Esophagus squamous epithelium (tissue), 4 donors: ENCODE measurements around the gene INAFM2.

Experiments used
- POLR2A ChIP-seq, 4 donors: fragments of 450-650 bp; IDR thresholded peaks; one replicate each; pipeline ENCODE4 v1.6.1; 2017; ENCODE audit warnings: antibody characterized with exemption in 4 of 4, mild to moderate bottlenecking in 4 of 4, moderate library complexity in 3 of 4
- TF ChIP-seq, protein P1 (sequence below), 6 experiments: fragments of 450-650 bp in 4 of 6; fragments of 200-600 bp in 2 of 6; sonication (generic) in 2 of 6; IDR thresholded peaks; one replicate each; pipeline ENCODE4 v1.5.1; 2016 to 2019; ENCODE audit warnings: antibody characterized with exemption in 6 of 6, mild to moderate bottlenecking in 4 of 6, moderate library complexity in 4 of 6

DNA sequence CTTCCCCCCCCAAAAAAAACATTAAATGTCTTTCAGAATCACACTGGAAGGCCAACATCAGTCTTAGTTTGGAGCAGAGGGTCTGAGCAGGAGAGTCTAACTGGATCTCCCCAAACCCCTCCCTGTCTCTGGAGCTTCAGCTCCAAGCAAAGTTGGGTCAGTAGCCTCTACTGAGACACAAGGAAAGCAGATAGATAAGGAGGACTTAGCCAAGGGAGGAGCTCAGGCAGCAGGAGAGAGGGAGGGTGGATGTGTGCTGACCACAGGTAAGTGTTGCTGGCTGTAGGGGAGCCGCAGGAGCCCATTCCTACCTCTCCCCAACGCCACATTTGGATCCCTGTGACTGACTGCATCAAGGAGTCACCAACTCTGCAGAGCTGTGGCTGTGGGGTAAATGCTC, 22.7 kb upstream of the INAFM2 start:
- TF ChIP-seq, protein P1, sequence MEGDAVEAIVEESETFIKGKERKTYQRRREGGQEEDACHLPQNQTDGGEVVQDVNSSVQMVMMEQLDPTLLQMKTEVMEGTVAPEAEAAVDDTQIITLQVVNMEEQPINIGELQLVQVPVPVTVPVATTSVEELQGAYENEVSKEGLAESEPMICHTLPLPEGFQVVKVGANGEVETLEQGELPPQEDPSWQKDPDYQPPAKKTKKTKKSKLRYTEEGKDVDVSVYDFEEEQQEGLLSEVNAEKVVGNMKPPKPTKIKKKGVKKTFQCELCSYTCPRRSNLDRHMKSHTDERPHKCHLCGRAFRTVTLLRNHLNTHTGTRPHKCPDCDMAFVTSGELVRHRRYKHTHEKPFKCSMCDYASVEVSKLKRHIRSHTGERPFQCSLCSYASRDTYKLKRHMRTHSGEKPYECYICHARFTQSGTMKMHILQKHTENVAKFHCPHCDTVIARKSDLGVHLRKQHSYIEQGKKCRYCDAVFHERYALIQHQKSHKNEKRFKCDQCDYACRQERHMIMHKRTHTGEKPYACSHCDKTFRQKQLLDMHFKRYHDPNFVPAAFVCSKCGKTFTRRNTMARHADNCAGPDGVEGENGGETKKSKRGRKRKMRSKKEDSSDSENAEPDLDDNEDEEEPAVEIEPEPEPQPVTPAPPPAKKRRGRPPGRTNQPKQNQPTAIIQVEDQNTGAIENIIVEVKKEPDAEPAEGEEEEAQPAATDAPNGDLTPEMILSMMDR (IDR thresholded peaks at IDR 0.05): no peak
- no peak for TF ChIP-seq POLR2A (IDR thresholded peaks at IDR 0.05)
